Activated naive CD4-positive, alpha-beta T cell treated with anti-CD3 and anti-CD28 coated beads, Interleukin-2, amount 50 U/mL, for 16 hours (primary cell): ENCODE data around the gene NLGN3.
A peak's percentile ranks its signal among the peaks of the same experiment; 100 is the strongest.
"Not testable (repeated sequence)": the region's sequence is repeated elsewhere in the genome, so short reads cannot be mapped to it uniquely, and the experiment has no call there.

Experiments
- DNase-seq: peaks from one replicate; pipeline ENCODE4 v3.0.0-alpha.2; 2020

The NLGN3 gene

DNA sequence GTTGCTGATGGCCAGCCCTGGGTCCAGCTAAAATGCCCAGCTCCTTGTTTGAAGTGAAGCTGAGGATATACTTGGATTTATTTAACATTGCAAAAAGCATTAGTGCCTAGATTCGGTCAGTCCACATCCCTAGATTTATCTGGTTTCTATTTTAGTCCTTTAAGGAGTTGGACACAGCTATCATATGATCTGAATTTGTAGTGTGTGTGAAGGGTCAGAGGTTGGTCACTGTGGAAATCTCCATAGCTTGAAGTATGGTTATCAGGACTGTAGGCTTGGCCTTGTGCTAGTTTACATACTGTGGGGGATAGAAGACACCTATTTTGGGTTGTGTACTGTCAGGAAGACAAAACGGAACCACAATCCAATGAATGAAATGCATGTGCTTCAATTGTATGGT is 28.8 kb downstream of the NLGN3 start:
- no peak for DNase-seq

DNA sequence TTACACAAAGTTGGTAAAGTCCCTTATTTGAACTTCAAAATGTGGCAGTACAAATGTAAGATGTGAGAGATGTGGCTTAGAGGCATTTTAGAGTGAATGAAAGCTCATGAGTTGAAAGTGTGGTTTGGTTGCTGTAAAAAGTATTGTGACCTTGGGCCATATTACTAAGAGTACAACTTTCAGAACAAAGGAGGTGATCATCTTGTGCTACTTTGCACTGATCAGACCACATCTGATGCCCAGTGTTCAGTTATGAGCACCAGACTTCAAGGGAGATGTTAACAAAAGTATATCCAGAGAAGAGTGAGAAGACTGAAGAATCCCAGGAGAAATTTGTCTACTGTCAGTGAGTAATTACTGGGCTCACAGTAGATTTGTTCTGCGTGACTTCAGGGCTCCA is 30.2 kb downstream of the NLGN3 start:
- no peak for DNase-seq

DNA sequence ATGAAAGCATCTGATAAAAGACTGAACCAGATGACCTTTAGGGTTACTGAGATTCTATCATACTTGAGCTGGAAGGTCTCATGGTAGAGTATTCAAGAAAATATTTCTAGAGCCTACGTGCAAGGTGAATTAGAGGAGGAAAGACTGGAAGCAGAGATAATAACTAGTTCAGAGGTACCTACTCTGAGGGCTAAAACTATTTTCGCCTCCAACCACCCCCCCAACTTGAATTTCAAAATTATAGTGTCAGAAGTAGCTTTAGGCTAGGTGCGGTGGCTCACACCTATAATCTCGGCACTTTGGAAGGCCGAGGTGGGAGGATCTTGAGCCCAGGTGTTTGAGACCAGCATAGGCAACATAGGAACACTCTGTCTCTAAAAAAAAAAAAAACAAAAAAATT is 30.9 kb downstream of the NLGN3 start:
- DNase-seq, result no peak

DNA sequence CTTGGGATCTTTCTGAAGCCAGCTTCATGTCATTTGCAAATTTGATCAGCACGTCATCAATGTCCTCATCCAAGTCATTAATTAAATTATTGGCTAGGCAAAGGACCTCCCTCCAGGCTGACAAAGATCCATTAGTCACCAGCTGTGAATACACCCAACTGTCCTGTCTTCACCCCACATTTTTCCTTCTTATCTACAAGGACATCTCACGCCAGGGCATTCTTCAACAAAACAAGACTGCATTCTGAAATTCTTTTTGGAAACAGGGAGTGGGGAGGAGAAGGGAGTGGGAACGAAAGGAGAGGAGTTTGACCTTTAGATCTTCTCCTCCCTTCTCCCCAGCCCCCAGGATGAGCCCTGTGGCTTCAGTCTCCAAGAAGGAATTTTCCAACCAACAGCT is 32.7 kb downstream of the NLGN3 start:
- DNase-seq, result no peak

DNA sequence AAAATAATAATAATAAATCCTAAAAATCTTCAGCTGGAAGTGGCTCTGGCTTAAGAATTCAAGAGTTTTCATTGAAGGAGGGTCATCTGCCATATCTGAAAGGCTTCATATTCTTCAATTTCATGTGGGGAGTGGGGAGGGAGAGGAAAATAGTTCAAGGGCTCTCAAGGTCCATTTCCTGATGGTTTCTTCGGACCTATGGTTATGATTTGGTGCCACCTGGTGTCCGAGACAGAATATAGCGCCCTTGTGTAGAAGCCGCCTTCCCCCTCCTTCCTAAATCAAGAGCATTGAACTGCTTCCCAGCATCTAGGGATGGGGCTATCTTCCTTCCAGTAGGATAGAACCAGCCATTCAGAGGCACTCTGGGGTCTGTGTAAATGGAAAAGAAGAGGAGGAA is 34.3 kb downstream of the NLGN3 start:
- DNase-seq, result peak; percentile 28

DNA sequence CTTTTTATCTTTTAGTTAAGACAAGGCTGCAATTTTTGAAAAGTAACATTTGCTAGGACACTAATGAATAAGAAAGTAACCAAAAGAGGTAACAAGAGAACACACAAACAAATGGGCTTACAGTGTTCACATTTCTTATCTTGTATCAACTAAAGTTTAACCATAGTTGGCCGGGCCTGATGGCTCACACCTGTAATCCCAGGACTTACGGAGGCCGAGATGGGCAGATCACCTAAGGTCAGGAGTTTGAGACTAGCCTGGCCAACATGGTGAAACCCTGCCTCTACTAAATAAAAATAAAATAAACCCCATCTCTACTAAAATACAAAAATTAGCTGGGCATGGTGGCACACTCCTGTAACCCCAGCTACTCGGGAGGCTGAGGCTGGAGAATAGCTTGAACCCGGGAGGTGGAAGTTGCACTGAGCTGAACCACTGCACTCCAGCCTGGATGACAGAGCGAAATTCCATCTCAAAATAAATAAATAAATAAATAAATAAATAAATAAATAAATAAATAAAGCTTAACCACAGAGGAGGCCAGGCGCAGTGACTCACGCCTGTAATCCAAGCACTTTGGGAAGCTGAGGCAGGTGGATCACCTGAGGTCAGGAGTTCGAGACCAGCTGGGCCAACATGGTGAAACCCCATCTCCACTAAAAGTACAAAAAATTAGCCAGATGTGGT is 36.1 kb downstream of the NLGN3 start:
- DNase-seq, result not testable (repeated sequence)

DNA sequence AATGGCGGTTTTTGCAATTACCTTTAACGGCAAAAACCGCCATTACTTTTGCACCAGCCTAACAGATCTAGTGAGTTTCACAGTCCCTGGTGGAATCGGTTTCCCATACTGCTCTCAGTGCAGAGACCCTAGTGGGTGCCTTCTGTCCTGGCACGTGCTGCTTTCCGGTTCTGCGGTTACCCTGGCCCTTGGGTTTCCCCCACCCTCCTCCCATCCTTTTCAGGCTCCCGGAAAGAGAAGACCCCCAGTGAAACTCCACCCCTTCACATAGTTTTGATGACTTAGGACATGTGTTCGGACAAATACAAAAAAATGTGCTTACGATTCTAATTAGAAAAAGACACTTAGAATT is 36.9 kb downstream of the NLGN3 start:
- DNase-seq, result peak; percentile 58

DNA sequence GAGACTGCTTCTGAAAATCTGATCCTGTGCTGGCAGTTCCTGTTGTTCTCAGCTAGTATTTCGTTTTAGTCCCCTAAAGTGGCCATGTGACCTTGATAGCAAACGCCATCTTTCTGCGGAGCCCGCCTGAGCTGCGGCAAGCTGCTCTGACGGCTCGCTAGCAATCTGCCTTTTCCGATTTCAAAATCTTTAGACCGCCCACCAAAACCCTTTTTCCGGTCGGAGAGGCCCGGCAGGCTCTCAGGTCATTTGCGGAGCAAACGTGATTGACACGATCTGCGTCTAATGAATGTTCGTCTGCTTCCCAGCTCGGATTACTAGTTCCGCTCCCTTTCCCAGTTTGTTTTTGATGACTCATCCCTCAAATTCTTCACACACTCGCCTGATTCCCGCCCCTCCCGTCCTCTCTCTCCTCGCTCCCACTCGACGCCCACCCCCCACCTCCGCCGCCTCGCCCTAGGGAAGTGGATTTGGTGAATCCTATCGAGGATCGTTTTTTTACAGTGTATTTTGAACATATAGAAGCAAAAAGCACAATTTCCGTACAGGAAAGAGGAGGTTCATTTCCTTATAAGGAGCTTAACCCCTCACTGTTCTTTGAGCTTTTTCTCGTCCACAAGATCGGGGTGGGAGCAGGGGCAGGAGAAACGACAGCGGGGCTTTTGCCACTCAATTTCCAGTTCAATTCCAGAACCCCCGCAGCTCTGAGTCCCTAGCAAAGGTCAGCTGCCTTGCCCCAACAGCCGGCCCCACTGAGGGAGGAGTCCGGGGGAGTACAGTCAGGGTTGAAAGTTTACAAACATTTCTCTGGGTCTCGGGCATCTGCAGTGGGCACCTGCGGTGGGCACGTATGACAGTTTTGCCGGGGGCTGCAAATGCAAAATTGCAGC is 37.5 kb downstream of the NLGN3 start:
- DNase-seq, result peak; percentile 80

DNA sequence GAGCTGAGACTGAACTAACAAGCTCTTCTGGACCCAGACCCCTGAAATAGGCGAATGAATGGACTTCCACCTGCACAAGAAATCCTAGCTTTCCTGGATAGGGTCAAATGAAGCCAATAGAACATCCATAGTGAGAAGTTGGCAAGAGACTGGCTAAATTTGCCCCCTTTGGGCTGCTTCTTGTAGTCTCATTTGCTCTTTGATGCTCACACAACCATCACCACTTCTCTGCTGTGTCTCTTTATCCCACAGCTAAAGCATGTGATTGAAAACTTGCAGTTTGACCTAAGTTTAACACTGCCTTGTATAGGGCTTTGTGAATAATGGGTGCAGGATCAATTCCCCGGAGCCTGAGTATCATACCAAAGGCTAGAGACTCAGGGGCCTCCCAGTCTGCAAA is 38.2 kb downstream of the NLGN3 start:
- no peak for DNase-seq

DNA sequence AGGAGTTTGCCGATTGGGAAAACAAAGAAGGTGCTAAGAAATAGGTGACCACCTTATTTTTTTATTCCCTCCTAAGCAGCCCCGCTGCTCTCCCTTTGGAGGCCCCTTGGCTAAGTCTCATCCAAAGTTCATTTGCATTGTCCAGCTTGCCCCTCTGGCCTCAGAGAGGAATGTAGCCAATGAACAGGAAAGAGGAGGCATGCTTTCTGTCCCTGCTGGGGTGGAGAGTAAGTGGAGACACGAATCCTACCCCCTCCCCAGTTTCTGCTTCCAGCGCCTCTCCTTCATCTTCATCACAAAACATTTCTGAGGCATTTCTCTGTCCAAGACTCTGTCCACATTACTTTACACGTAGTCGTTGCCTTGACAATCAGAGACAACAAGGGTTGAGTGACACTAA is 38.7 kb downstream of the NLGN3 start:
- no peak for DNase-seq

DNA sequence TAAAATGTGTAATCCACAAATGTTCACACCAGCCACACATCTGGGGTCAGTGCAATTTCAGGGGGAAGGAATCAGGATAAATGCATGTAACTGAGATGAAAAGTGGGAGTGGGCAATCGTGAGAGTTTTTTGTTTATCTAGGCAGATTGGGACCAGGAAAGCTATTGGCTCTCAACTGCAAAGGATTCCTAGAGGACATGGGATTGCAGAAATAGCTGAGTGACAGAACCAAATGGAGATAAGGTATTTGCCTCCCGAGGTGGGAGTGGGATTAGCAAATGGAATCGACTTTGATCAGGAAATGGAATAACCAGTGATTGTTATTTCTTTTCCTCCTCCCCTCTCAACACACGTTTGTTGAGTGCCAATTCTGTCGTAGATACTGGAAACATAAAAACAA is 39.5 kb downstream of the NLGN3 start:
- no peak for DNase-seq

DNA sequence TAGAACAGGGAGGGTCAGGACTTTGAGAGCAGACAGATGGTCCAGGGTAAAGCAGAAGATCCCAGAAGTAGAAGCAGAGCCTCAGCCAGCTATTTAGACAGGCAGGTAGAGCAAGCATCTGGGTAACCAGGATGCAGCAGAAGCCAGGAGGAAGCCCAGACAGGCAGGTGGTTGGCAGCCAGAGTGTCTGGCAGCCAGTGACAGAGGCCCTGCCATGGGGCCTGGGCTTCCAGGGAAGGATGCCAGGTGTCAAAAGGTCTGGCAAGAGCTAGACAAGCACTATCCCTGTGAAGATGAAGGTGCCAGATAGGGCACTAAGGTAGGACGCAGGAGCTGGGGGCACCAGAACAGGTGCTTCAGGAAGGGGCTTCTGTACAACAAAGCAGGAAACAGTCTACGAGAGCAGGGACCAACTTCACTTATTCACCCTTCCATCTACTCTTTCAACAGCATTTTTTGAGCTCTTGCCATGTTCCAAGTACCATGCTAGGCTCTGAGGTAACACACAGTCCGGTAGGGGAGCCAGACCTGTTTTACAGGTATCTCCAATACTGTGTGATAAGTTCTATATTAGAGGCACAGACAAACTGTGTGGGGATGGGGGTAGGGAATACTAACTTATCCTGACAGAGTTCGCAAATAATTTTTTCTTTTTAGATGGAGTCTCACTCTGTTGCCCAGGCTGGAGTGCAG is 40.3 kb downstream of the NLGN3 start:
- DNase-seq, result no peak

DNA sequence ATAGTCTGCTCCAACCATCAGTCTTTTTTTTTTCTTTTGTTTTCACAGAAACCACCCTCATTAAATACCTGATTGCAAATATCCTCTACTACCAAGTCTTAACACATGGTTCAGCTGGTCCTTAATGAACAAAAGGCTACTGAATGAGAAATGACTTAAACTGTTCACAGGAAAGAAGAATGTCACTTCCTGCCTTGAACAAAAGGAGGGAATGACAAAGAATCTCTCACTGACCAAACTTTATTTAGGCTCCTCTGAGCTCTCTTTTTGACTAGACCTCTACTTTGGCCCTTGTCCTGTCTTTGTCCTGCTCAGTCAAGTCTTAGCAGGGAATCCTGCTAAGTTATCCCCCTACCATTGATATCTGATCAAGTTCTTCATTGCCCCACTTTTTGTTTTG is 46.6 kb downstream of the NLGN3 start:
- no peak for DNase-seq

DNA sequence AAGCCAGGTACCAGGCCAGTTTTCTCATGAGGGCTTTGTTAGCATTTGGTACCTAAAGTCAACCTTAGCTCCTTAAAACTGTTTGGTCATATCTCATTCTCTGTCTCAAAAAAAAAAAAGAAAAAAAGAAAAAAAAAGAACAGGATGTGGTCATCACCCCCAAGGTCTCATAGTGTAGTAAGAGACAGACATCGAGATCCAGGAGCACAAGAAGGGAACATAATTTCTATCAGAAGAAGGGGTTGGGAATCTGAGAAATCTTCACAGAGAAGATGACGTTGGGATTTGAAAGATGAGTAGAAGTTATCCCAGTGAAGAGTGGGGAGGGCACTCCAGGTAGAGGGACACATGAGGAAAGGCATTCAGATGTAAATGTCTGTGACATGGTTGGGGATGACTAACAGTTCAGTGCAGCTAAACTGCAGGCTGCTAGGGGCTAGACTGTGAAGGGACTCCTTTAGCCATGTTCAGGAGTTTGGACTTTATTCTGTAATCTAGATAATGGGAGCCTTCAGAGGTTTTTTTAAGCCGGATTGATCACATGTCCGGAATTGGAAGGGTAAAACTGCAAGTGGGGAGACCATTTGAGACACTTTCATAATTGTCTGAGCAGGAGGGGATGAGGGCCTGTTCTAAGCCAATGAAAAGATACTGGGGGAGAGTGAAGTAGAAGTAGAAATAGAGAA is 51.5 kb downstream of the NLGN3 start:
- DNase-seq, result no peak

DNA sequence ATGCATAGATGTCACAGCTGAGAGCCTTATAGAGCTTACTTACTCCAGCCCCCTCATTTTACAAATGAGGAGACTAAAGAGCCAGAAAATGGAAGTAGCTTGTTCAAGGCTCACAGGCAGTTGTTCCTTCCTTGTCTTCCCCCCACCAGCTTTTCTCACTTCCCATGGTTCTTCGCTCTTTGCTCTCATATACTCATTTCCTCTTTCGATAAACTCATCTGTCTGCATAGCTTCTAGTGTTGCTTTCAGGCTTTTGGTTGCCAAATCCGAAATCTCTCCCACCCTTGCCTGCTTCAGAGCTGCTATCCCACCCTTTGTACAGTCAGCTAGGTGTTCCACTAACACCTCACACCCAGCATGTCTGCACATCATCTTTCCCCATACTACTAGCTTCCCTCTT is 53.4 kb downstream of the NLGN3 start:
- no peak for DNase-seq

DNA sequence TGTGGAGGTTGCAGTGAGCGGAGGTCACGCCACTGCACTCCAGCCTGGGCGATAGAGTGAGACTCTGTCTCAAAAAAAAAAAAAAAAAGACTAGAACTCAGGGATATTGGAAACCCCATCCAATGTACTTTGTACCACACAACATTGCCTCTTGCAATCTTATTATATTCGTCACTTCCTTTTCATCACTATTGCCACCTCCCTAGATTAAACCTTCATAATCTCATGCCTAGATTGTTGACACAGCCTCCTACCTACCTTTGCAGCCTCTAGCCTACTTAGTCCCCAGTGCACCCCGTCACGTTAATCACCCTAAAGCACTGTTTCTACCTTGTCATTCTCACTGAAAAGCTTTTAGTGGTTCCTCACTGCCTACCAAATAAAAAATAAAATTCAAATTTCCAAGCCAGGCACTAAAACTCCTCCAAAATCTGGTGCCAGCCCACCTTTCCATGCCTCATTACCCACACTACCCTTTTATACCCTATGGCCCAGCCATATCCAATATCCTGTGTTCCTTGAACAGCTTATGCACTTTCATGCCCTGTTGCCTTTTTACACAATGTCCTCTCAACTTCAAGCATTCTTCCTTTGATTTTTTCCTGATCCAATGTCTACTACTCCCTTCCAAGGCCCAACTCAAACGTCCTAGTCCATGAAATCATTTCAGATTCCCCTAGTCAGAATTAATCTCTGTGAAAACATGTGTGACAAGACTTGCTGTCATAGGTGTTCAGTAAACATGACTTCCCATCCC is 54.8 kb downstream of the NLGN3 start:
- DNase-seq, result no peak

DNA sequence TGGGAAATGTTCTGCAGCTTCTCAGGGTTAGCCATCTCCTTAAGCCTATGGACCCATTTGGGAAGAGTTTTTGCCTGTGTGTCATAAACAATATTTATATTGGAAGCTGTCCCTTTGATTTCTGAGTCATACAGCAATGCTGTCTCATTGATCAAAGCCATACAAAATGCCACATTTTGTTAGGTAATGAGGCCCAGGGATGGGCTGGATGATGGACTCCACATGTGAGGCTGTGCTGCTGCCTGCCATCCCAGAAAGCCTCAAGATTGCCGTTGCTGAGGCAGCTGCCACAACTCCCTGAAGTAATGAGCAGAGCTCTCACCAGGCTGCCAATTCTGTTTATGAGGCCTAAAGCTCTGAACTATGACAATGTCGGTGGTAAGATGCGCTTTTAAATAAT is 66.2 kb downstream of the NLGN3 start:
- DNase-seq, result no peak

DNA sequence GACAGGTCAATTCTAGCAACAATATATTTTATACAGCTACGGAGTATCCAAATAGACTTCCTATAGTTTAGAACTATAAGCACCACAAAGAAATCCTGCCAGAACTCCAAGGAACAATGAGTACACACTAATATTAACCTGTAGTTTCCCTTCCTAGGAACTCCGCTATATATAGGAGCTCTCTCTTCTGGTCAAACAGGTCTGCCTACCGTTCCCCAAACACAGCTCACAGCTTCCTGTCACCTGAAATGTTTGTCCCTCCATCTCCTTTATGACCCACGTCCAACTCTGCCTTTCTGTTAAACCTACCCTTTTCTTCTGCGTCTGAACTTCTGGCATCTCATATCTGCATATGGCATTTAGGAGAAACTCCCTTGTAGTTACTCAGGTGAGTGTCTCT is 67.9 kb downstream of the NLGN3 start:
- DNase-seq, result no peak

DNA sequence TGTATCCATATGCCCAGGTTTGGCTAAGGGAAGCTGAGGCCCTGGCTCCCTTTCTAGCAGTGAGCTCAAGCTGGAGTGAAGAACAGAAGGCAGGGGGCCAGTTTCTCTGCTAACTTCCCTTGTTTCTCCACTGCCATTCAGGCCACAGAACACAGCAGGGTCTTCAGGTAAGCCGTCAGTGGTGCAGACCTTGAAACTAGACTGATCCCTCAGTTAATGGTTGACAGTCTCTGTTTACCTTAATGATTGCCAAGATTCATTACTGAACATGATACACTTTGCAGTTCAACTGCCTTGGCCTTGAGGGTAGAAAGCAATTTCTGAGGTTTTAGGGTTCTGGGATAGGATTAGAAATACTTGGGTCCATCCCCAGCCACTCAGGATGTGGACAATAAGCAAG is 69.5 kb downstream of the NLGN3 start:
- DNase-seq, result no peak

DNA sequence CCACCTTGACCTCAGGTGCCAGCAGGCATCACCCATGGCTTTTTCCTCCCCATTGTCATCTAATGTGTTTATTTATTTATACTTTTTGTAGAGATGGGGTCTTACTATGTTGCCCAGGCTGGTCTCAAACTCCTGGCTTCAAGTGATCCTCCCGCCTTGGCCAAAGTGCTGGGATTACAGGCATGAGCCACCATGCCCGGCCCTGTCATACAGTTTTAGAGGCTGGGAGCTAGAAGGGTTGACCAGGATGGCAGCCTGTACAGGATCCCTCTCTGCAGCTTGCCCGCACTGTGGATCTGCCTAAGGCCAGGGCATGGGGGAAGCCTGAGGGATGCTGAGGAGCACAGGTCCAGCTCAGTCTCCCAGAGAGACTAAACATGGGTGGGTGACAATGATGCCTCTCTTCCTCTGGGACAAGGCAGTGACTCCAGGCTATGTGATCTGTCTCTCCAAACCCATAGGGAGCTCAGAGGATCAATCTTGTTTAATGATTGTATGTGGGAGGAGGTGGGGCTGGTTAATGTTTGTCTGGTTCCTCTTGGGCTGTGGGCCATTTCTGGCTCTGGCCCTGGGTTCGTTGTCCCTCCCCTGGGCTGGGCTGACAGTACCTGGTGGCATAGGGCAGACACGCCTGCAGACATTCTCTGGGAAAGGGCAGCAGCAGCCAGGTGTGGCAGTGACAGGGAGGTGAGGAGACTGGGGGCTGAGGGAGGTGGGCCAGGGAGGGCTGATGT is 70.1 kb downstream of the NLGN3 start:
- no peak for DNase-seq

DNA sequence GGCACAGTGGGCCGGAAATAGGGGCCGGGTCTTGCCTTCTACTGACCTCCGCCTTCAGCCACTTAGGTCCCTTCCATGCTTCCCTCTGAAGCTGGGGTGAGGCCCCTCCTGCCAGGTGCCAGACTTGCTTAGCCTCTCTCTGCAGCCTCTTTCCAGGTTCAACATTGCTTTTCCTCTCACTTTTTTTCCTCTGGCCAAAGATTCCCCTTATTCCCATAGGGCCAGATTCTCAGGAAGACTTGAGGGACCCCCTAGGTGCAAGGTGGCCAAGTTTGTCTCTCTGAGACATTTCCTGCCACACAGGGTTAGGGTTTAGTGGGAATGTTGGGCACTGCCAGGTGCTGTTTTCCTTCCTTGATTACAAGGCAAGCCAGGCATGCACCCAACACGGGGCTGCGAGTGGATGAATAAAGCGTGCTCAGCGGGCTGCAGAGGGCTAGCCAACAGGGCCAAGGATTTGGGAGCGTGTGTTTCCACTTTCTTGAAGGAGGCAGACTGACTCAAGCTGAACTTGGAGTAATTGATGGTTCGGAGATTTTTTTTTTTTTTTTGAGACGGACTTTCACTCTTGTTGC is 70.8 kb downstream of the NLGN3 start:
- DNase-seq, result no peak

DNA sequence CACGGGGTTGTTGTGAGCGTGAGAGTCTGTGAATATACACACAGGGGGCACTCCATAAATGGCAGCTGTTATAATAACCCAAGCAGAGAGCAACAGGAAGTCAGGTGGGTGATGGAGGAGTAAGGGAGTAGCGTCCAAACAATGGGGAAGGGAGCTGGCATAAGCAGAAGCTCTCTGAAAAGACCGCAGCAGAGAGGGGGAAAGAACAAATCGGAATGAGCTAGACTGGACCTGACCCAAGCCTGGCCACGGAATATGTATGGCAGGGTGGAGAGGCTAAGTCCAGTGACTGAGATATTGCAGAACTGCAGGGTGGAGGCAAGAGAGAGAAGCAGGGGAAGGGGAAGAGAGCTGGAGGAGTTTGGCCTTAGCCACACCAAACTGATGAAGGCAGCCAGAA is 71.8 kb downstream of the NLGN3 start:
- no peak for DNase-seq
